HepG2 (cell line): ENCODE data around the gene MED12L. TPM values are rescaled to one million over a fixed set of nuclear protein-coding genes. Genes with fewer than 3 reads are reported as not detected.

Experiments
- ATAC-seq: fragments of 200-7000 bp; cut with Tn5 transposase; 3 replicates; pipeline ENCODE4 v1.9.1; 2020; ENCODE audit warnings: mild to moderate bottlenecking, moderate library complexity
- BruUV-seq: library from RNA; stranded (reverse); fragments of 400-500 nt; replicated peaks from 2 replicates; lab custom pipeline; 2021; lab: Mats Ljungman, UMichigan
- CTCF ChIA-PET: fragments of 300-600 bp; formaldehyde crosslinking; extraction: SDS; loops from one replicate; lab custom pipeline; 2021; ENCODE audit warnings: low total read pairs, inconsistent platforms, low intra/inter-chr PET ratio; lab: Yijun Ruan, JAX
- POLR2A ChIA-PET: fragments of 350-600 bp; sonication (Branson Sonifier 250); formaldehyde crosslinking; loops from one replicate; lab custom pipeline; 2020; ENCODE audit warnings: antibody characterized with exemption, inconsistent platforms; lab: Yijun Ruan, JAX
- DNase-seq: peaks from one replicate; pipeline ENCODE4 v3.0.0-alpha.2; 2015; ENCODE audit warnings: low spot score
- FAIRE-seq: peaks from 3 replicates; lab custom pipeline; 2011; peaks lifted over from hg19 to GRCh38; lab: Jason Lieb, UNC
- H2AFZ ChIP-seq: one replicate; pipeline ENCODE4 v1.6.1; 2011; ENCODE audit warnings: low read length, inconsistent platforms
- H3K27ac ChIP-seq: fragments of 300-600 bp; 3 replicates; pipeline ENCODE4 v1.8.0; 2011; ENCODE audit warnings: mixed run types, mild to moderate bottlenecking, mixed read lengths, low read length, inconsistent platforms; ENCODE audit not compliant: insufficient read depth; ENCODE audit errors: extremely low read length
- H3K27me3 ChIP-seq, 2 experiments: fragments of 200-600 bp in 1 of 2; 2 replicates in 1 of 2; 3 replicates in 1 of 2; pipeline versions ENCODE4 v1.6.0 to v1.8.0; 2011; ENCODE audit warnings: low read length in 2 of 2, mild to moderate bottlenecking in 2 of 2, moderate library complexity in 2 of 2, inconsistent platforms in 1 of 2; ENCODE audit not compliant: insufficient read depth in 2 of 2, control insufficient read depth in 1 of 2
- H3K36me3 ChIP-seq, 2 experiments: fragments of 200-600 bp in 1 of 2; replicated peaks in 1 of 2; 2 replicates in 1 of 2; 3 replicates in 1 of 2; pipeline versions ENCODE4 v1.5.1 to v1.8.0; 2011; ENCODE audit warnings: low read length in 2 of 2, inconsistent platforms in 1 of 2; ENCODE audit not compliant: insufficient read depth in 2 of 2, control insufficient read depth in 1 of 2
- H3K4me1 ChIP-seq: 2 replicates; pipeline ENCODE4 v1.5.1; 2012; ENCODE audit warnings: low read length, inconsistent platforms; ENCODE audit not compliant: insufficient read depth
- H3K4me2 ChIP-seq: 2 replicates; pipeline ENCODE4 v1.6.0; 2011; ENCODE audit warnings: low read depth, low read length, inconsistent platforms
- H3K4me3 ChIP-seq, 3 experiments: fragments of 200-600 bp in 1 of 3; sonication (generic), shearing (Covaris generic) in 1 of 3; replicated peaks in 1 of 3; 2 replicates each; pipeline ENCODE4 v1.5.1; 2011 to 2016; ENCODE audit warnings: low read length in 3 of 3, inconsistent platforms in 2 of 3, low read depth in 2 of 3, mild to moderate bottlenecking in 2 of 3, control low read depth in 1 of 3, mixed read lengths in 1 of 3; ENCODE audit not compliant: insufficient read depth in 1 of 3
- H3K79me2 ChIP-seq: one replicate; pipeline ENCODE4 v1.6.1; 2011; ENCODE audit warnings: low read length, inconsistent platforms; ENCODE audit not compliant: insufficient read depth
- H3K9ac ChIP-seq: 2 replicates; pipeline ENCODE4 v1.6.0; 2011; ENCODE audit warnings: mild to moderate bottlenecking, low read depth, low read length, inconsistent platforms; ENCODE audit not compliant: insufficient read depth
- H3K9me3 ChIP-seq: 2 replicates; pipeline ENCODE4 v1.5.1; 2012; ENCODE audit warnings: mild to moderate bottlenecking, low read length
- H4K20me1 ChIP-seq: 2 replicates; pipeline ENCODE4 v1.6.0; 2011; ENCODE audit warnings: inconsistent platforms, mild to moderate bottlenecking, low read length, moderate library complexity; ENCODE audit not compliant: insufficient read depth
- CHD2 ChIP-seq: IDR thresholded peaks from 2 replicates; pipeline ENCODE4 v1.6.1; 2011; ENCODE audit warnings: low read depth, low read length, improper control_type of control experiment
- DNMT1 ChIP-seq: sonication (generic); formaldehyde crosslinking; IDR thresholded peaks from 2 replicates; pipeline ENCODE4 v1.5.1; 2020; ENCODE audit warnings: mild to moderate bottlenecking, missing genetic modification reagents
- ETV5 ChIP-seq: IDR thresholded peaks from 2 replicates; pipeline ENCODE4 v1.6.1; 2018; ENCODE audit warnings: missing biosample characterization, missing genetic modification reagents, inconsistent platforms, borderline replicate concordance
- GFI1 ChIP-seq: sonication (generic); formaldehyde crosslinking; IDR thresholded peaks from 2 replicates; pipeline ENCODE4 v1.5.0; 2020; ENCODE audit warnings: missing genetic modification reagents, mild to moderate bottlenecking, borderline replicate concordance
- HHEX ChIP-seq: IDR thresholded peaks from 2 replicates; pipeline ENCODE4 v1.6.1; 2016; ENCODE audit warnings: control low read depth
- HMG20A ChIP-seq: IDR thresholded peaks from 2 replicates; pipeline ENCODE4 v1.6.1; 2016; ENCODE audit warnings: borderline replicate concordance
- MAFF ChIP-seq: IDR thresholded peaks from 2 replicates; pipeline ENCODE4 v1.6.1; 2011; ENCODE audit warnings: low read depth, low read length, improper control_type of control experiment
- MIXL1 ChIP-seq: IDR thresholded peaks from 2 replicates; pipeline ENCODE4 v1.6.1; 2016
- MYC ChIP-seq: sonication (generic); formaldehyde crosslinking; IDR thresholded peaks from 2 replicates; pipeline ENCODE4 v1.9.0; 2021; ENCODE audit warnings: missing genetic modification reagents, borderline replicate concordance
- RAD21 ChIP-seq: fragments of 450-650 bp; formaldehyde crosslinking; IDR thresholded peaks from 2 replicates; pipeline ENCODE4 v1.5.0; 2020; ENCODE audit warnings: mild to moderate bottlenecking
- SALL1 ChIP-seq: sonication (generic); formaldehyde crosslinking; IDR thresholded peaks from 2 replicates; pipeline ENCODE4 v1.8.0; 2022; ENCODE audit warnings: mild to moderate bottlenecking, missing genetic modification reagents
- SAP130 ChIP-seq: IDR thresholded peaks from 2 replicates; pipeline ENCODE4 v1.6.1; 2016; ENCODE audit warnings: low read depth
- SOX13 ChIP-seq, 3 experiments: fragments of 450-650 bp in 1 of 3; sonication (generic) in 1 of 3; formaldehyde crosslinking in 1 of 3; IDR thresholded peaks in 2 of 3; conservative IDR thresholded peaks in 1 of 3; 2 replicates each; pipeline versions ENCODE4 v1.5.0 to v1.6.1; 2016 to 2020; ENCODE audit warnings: antibody characterized with exemption in 1 of 3, mild to moderate bottlenecking in 1 of 3, missing compliant biosample characterization in 1 of 3, missing genetic modification reagents in 1 of 3, moderate library complexity in 1 of 3
- TEAD3 ChIP-seq: optimal IDR thresholded peaks from 2 replicates; pipeline ENCODE3; 2016; ENCODE audit warnings: borderline replicate concordance
- ZNF788 ChIP-seq: sonication (generic); formaldehyde crosslinking; IDR thresholded peaks from 2 replicates; pipeline ENCODE4 v1.5.0; 2020; ENCODE audit warnings: mild to moderate bottlenecking, missing genetic modification reagents, borderline replicate concordance
- WGBS: methylation state at CpG from one replicate; pipeline ENCODE4 v1.1.6; 2017; ENCODE audit warnings: low lambda C conversion rate; 5-methylcytosine and 5-hydroxymethylcytosine counted together
- in situ Hi-C: cut with HindIII; loops from 2 replicates; pipeline ENCODE4 v1.10.0; 2017; ENCODE audit warnings: low pct_unique_long_range_greater_than_20kb; ENCODE audit not compliant: extremely low pct_ligation_motif_present
- intact Hi-C: fragments of 100-400 bp; cut with micrococcal nuclease; formaldehyde crosslinking; loops from one replicate; pipeline ENCODE4 v1.10.0; 2022; ENCODE audit not compliant: unreplicated experiment
- polyA plus RNA-seq, 8 experiments: library from polyadenylated mRNA; depleted of rRNA in 3 of 8; stranded (reverse) in 7 of 8; unstranded in 1 of 8; fragments of >200 nt; fragmentation: Illumina TruSeq in 4 of 8; extraction: Trizol in 4 of 8; gene quantifications; 2 replicates each; pipeline versions ENCODE4 v1.2.1 to v1.2.3, GENCODE V29; 2011 to 2016; ENCODE audit warnings: low read depth in 4 of 8, missing spikeins in 1 of 8, mixed read lengths in 1 of 8; ENCODE audit not compliant: insufficient read depth in 1 of 8
- total RNA-seq, 5 experiments: library from RNA; depleted of rRNA; stranded (reverse); fragments of >200 nt; fragmentation: Illumina TruSeq; extraction: Trizol; gene quantifications; 2 replicates each; pipeline ENCODE4 v1.2.3, GENCODE V29; 2016; ENCODE audit warnings: low read depth in 1 of 5
- TF ChIP-seq, protein P1 (sequence below): sonication (generic); formaldehyde crosslinking; IDR thresholded peaks from 2 replicates; pipeline ENCODE4 v1.4.0; 2020; ENCODE audit warnings: mild to moderate bottlenecking, missing genetic modification reagents
- TF ChIP-seq, protein P2 (sequence below): IDR thresholded peaks from 2 replicates; pipeline ENCODE4 v1.4.0; 2020; ENCODE audit warnings: mild to moderate bottlenecking, missing genetic modification reagents
- TF ChIP-seq, protein P3 (sequence below): fragments of 450-650 bp; IDR thresholded peaks from 2 replicates; pipeline ENCODE4 v1.6.1; 2016

Gene MED12L
- total and polyA plus RNA-seq, 2 of the 13 experiments (the other 11 are each of a cell fraction or from before 2014, with no cell fraction given): 0.07 to 0.64 TPM

DNA sequence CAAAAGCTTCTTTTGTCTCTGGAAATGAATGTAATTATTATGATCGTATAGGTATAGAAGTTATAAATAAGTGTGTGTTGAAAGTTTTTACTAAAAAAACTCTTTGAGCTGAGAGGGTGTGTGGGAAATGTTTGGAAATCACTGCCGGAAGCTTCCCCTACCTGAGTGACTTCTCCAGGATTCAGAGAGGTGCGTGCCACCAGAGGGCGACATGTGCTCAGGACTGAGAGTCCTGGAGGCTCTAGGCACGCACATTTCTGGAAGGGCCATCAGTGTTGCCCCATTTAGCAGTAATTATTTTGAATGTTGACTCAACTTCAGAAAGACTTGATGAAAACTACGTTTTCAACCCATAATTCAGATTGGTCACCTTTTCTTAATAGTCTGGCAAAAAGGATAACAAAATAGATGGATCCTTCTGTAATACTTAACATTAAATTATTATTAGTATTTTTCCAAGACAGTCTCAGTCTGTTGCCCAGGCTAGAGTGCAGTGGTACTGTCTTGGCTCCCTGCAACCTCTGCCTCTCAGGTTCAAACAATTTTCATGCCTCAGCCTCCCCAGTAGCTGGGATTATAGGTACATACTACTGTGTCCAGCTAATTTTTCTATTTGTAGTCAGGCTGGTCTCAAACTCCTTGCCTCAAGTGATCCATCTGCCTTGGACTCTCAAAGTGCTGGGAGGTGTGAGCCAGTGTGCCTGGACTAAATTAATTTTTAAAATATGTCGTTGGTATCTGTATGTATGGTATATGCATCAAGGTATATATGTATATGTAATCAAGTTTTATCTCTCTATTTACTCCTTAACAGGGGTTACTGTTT lies 83.0 kb downstream of the MED12L start:
- Histone ChIP-seq H3K9me3 (no peaks in the 10 kb centered on the region), H3K79me2 (no peaks in the 10 kb centered on the region), H3K27ac (no peak overlapping the region), H3K4me3 (no peak overlapping the region), H3K9ac (no peak overlapping the region), H3K36me3 (no peaks in the 10 kb centered on the region), H3K4me2 (no peak overlapping the region), H3K27me3 (no peaks in the 10 kb centered on the region), H3K4me1 (peaks cover 32% of the 10 kb centered on the region), H4K20me1 (no peaks in the 10 kb centered on the region), H2AFZ (no peak overlapping the region)
- 19% methylated on average over 4 of the region's 7 CpGs for WGBS
- ATAC-seq: peak; percentile 97
- in situ Hi-C loops: loop anchor here (5.0 kb wide), 1 partner anchor 114 kb away; no protein-coding TSS in a partner anchor
- intact Hi-C loops: loop anchor here (1.0 to 5.0 kb wide), 4 partner anchors 44 to 749 kb away; no protein-coding TSS in a partner anchor
- DNase-seq: peak; percentile 72
- FAIRE-seq: peak; percentile 93
- ChIA-PET CTCF (interaction anchor here (0.7 to 6.1 kb wide), 7 partner anchors 11 to 670 kb away, joined by 3 to 130 read pairs (median 3); no protein-coding TSS in a partner anchor), POLR2A (interaction anchor here (0.7 to 1.5 kb wide), 3 partner anchors 10 to 58 kb away, joined by 3 to 6 read pairs (median 3); no protein-coding TSS in a partner anchor)
- no TSS peak for BruUV-seq
- TF ChIP-seq SAP130 (no peak), GFI1 (CRISPR knock-in tag) (0 out of 2 replicates have a peak, but pooled peaks have one; percentile 70), SALL1 (CRISPR knock-in tag) (peak; percentile 47; the same call in 1 of the 2 replicates), ETV5 (peak; percentile 46; the same call in 1 of the 2 replicates), TEAD3 (CRISPR knock-in tag) (peak; percentile 67), RAD21 (CRISPR knock-in tag) (peak; percentile 95), SOX13 (IDR thresholded peaks at IDR 0.05) (no peak), SOX13 (CRISPR knock-in tag; conservative IDR thresholded peaks at IDR 0.05 in 1 of 2, IDR thresholded peaks at IDR 0.05 in 1 of 2) (0 out of 4 replicates have a peak, but pooled peaks of 1 of the 2 experiments have one; percentile 25), DNMT1 (no peak), MAFF (no peak), HMG20A (CRISPR knock-in tag) (peak; percentile 44; the same call in 1 of the 2 replicates), ZNF788 (CRISPR knock-in tag) (peak; percentile 24; the same call in 1 of the 2 replicates), HHEX (CRISPR knock-in tag) (no peak), CHD2 (no peak), MIXL1 (CRISPR knock-in tag) (peak; percentile 46; the same call in 1 of the 2 replicates), MYC (peak; percentile 25; the same call in 1 of the 2 replicates)
- TF ChIP-seq, protein P1, sequence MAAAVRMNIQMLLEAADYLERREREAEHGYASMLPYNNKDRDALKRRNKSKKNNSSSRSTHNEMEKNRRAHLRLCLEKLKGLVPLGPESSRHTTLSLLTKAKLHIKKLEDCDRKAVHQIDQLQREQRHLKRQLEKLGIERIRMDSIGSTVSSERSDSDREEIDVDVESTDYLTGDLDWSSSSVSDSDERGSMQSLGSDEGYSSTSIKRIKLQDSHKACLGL: no peak
- TF ChIP-seq, protein P2, sequence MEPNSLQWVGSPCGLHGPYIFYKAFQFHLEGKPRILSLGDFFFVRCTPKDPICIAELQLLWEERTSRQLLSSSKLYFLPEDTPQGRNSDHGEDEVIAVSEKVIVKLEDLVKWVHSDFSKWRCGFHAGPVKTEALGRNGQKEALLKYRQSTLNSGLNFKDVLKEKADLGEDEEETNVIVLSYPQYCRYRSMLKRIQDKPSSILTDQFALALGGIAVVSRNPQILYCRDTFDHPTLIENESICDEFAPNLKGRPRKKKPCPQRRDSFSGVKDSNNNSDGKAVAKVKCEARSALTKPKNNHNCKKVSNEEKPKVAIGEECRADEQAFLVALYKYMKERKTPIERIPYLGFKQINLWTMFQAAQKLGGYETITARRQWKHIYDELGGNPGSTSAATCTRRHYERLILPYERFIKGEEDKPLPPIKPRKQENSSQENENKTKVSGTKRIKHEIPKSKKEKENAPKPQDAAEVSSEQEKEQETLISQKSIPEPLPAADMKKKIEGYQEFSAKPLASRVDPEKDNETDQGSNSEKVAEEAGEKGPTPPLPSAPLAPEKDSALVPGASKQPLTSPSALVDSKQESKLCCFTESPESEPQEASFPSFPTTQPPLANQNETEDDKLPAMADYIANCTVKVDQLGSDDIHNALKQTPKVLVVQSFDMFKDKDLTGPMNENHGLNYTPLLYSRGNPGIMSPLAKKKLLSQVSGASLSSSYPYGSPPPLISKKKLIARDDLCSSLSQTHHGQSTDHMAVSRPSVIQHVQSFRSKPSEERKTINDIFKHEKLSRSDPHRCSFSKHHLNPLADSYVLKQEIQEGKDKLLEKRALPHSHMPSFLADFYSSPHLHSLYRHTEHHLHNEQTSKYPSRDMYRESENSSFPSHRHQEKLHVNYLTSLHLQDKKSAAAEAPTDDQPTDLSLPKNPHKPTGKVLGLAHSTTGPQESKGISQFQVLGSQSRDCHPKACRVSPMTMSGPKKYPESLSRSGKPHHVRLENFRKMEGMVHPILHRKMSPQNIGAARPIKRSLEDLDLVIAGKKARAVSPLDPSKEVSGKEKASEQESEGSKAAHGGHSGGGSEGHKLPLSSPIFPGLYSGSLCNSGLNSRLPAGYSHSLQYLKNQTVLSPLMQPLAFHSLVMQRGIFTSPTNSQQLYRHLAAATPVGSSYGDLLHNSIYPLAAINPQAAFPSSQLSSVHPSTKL: peak; percentile 38; the same call in 1 of the 2 replicates
- TF ChIP-seq, protein P3, sequence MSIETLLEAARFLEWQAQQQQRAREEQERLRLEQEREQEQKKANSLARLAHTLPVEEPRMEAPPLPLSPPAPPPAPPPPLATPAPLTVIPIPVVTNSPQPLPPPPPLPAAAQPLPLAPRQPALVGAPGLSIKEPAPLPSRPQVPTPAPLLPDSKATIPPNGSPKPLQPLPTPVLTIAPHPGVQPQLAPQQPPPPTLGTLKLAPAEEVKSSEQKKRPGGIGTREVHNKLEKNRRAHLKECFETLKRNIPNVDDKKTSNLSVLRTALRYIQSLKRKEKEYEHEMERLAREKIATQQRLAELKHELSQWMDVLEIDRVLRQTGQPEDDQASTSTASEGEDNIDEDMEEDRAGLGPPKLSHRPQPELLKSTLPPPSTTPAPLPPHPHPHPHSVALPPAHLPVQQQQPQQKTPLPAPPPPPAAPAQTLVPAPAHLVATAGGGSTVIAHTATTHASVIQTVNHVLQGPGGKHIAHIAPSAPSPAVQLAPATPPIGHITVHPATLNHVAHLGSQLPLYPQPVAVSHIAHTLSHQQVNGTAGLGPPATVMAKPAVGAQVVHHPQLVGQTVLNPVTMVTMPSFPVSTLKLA: 0 out of 2 replicates have a peak, but pooled peaks have one; percentile 7
